GM06990 (cell line): ENCODE data around the gene VPS37C.

ENCODE experiments used
- DNase-seq: peaks from one replicate; pipeline ENCODE4 v3.0.0-alpha.2; 2011; ENCODE audit not compliant: insufficient read length; ENCODE audit errors: extremely low read depth
- H3K27me3 ChIP-seq: replicated peaks from 2 replicates; pipeline ENCODE4 v1.6.0; 2011; ENCODE audit warnings: low read length; ENCODE audit not compliant: control insufficient read depth, insufficient read depth
- H3K36me3 ChIP-seq: 2 replicates; pipeline ENCODE4 v1.5.1; 2011; ENCODE audit warnings: low read length; ENCODE audit not compliant: control insufficient read depth, insufficient read depth
- H3K4me3 ChIP-seq: replicated peaks from 2 replicates; pipeline ENCODE4 v1.5.1; 2011; ENCODE audit warnings: low read depth, mild to moderate bottlenecking, control low read depth, low read length
- TF ChIP-seq, protein P1 (sequence below): IDR thresholded peaks from 2 replicates; pipeline ENCODE4 v1.5.1; 2011; ENCODE audit warnings: low read length, control low read depth, mild to moderate bottlenecking, inconsistent platforms; ENCODE audit not compliant: insufficient read depth, poor library complexity, severe bottlenecking

VPS37C gene

GRCh38 chr11:61176446-61176845, 15.2 kb upstream of the VPS37C start:
- H3K27me3 ChIP-seq: no peaks in the 10 kb centered on the region; the same call in none of the 2 replicates
- DNase-seq: no peak
- H3K4me3 ChIP-seq: no peak overlapping the region
- no peaks in the 10 kb centered on the region for H3K36me3 ChIP-seq
- TF ChIP-seq, protein P1, sequence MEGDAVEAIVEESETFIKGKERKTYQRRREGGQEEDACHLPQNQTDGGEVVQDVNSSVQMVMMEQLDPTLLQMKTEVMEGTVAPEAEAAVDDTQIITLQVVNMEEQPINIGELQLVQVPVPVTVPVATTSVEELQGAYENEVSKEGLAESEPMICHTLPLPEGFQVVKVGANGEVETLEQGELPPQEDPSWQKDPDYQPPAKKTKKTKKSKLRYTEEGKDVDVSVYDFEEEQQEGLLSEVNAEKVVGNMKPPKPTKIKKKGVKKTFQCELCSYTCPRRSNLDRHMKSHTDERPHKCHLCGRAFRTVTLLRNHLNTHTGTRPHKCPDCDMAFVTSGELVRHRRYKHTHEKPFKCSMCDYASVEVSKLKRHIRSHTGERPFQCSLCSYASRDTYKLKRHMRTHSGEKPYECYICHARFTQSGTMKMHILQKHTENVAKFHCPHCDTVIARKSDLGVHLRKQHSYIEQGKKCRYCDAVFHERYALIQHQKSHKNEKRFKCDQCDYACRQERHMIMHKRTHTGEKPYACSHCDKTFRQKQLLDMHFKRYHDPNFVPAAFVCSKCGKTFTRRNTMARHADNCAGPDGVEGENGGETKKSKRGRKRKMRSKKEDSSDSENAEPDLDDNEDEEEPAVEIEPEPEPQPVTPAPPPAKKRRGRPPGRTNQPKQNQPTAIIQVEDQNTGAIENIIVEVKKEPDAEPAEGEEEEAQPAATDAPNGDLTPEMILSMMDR: no peak

- no peaks in the 10 kb centered on the region; the same call in none of the 2 replicates for H3K27me3 ChIP-seq
These were observed 13.7 kb upstream of the VPS37C start for GRCh38 chr11:61174949-61175348.

GRCh38 chr11:61174273-61174672, 13.0 kb upstream of the VPS37C start:
- DNase-seq: no peak
- no peaks in the 10 kb centered on the region; the same call in none of the 2 replicates for H3K27me3 ChIP-seq

More at GRCh38 chr11:61174949-61175348, 13.7 kb upstream of the VPS37C start:
- Histone ChIP-seq H3K36me3 (no peaks in the 10 kb centered on the region), H3K4me3 (no peak overlapping the region)
- DNase-seq: no peak
- TF ChIP-seq, protein P1: no peak

DNA sequence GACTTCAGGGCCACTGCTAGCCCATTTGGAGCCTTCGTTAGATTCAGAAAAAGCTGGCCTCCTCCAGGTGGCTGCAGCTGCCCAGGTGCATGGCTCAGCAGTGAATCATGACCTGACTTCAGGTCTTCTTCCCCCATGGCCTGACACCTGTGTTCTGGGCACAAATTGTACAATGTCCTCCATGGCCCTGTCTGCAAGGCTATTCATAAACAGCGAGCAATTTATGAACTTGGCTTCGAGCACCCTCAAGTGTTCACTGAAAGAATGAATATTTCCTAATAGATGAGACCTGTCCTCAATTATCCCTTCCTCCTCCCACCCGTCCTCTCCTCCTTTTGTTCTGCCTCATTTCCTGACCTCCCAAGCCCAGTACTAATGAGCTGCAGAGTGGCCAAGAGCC, 12.2 kb upstream of the VPS37C start:
- Histone ChIP-seq H3K27me3 (no peaks in the 10 kb centered on the region; the same call in none of the 2 replicates), H3K36me3 (no peaks in the 10 kb centered on the region), H3K4me3 (no peak overlapping the region)
- TF ChIP-seq, protein P1: peak; percentile 41
- DNase-seq: no peak

More at GRCh38 chr11:61174273-61174672, 13.0 kb upstream of the VPS37C start:
- TF ChIP-seq, protein P1: no peak
- Histone ChIP-seq H3K4me3 (no peak overlapping the region), H3K36me3 (no peaks in the 10 kb centered on the region)

- Histone ChIP-seq H3K4me3 (no peak overlapping the region), H3K36me3 (no peaks in the 10 kb centered on the region), H3K27me3 (no peaks in the 10 kb centered on the region; the same call in none of the 2 replicates)
- DNase-seq: no peak
- TF ChIP-seq, protein P1: no peak
These were observed 11.7 kb upstream of the VPS37C start for GRCh38 chr11:61172888-61173287.

DNA sequence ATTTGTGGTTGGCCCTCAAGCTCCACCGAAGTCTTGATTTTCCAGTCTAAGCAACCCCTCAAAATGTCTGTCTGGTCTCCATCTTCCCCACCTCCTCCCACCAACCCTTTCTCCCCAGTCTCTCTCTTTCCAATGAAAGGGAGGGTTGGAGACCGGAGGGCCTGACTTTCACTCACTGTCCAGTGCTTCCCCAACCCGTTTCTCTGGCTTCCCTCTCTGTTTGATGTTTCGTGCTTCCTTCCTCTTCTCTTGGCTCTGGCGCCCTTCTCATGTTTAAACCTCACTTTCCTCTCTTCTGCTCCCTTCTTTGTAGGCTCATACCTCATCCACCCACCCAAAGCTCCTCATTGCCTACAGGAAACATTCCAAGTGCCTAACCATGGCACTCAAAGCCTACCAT, 11.1 kb upstream of the VPS37C start:
- Histone ChIP-seq H3K36me3 (no peaks in the 10 kb centered on the region), H3K4me3 (no peak overlapping the region), H3K27me3 (no peaks in the 10 kb centered on the region; the same call in none of the 2 replicates)
- TF ChIP-seq, protein P1: no peak
- no peak for DNase-seq
